Activated T-cell treated with anti-CD3 and anti-CD28 coated beads, Interleukin-2, amount 50 U/mL, for 4 hours (primary cell): Measurements from ENCODE around the gene DLGAP4. TPM values are rescaled to one million over a fixed set of nuclear protein-coding genes. Genes with fewer than 3 reads are reported as not detected.

Source experiments
- ATAC-seq, 2 donors: fragments of 200-7000 bp; cut with Tn5 transposase; one replicate each; pipeline ENCODE4 v1.10.0; 2021
- DNase-seq: peaks from one replicate; pipeline ENCODE4 v3.0.0-alpha.2; 2020
- H3K27me3 Mint-ChIP-seq: one replicate; pipeline ENCODE4 v1.8.0; 2021; ENCODE audit warnings: low read depth, mixed read lengths
- H3K36me3 Mint-ChIP-seq: one replicate; pipeline ENCODE4 v1.8.0; 2022; ENCODE audit warnings: mixed read lengths; ENCODE audit not compliant: insufficient read depth
- H3K4me1 Mint-ChIP-seq: one replicate; pipeline ENCODE4 v1.8.0; 2021; ENCODE audit warnings: low read depth, mixed read lengths
- H3K4me3 Mint-ChIP-seq: one replicate; pipeline ENCODE4 v1.8.0; 2021; ENCODE audit warnings: mild to moderate bottlenecking, moderate library complexity, mixed read lengths
- H3K9me3 Mint-ChIP-seq: one replicate; pipeline ENCODE4 v1.8.0; 2021; ENCODE audit warnings: mixed read lengths
- total RNA-seq, 3 donors: library from RNA; stranded (reverse); gene quantifications; one replicate each; pipeline ENCODE4 v1.2.1, GENCODE V29; 2021

Gene DLGAP4
- total RNA-seq, 3 donors from 2014 or later: 11.6 to 18.4 (median 12.3) TPM

GRCh38 chr20:36447101-36447500 is 141.0 kb downstream of the DLGAP4 start:
- Mint-ChIP-seq H3K4me1 (no peaks in the 10 kb centered on the region), H3K4me3 (no peak overlapping the region), H3K36me3 (no peaks in the 10 kb centered on the region), H3K9me3 (no peaks in the 10 kb centered on the region), H3K27me3 (no peaks in the 10 kb centered on the region)
- DNase-seq (no peak), ATAC-seq (no peak)

GRCh38 chr20:36449663-36450062 is 143.5 kb downstream of the DLGAP4 start:
- Mint-ChIP-seq H3K36me3 (no peaks in the 10 kb centered on the region), H3K27me3 (no peaks in the 10 kb centered on the region), H3K9me3 (no peaks in the 10 kb centered on the region), H3K4me1 (no peaks in the 10 kb centered on the region), H3K4me3 (no peak overlapping the region)
- no peak for DNase-seq
- ATAC-seq: no peak

GRCh38 chr20:36454332-36454697 is 148.2 kb downstream of the DLGAP4 start:
- no peak for ATAC-seq
- no peak overlapping the region for H3K4me3 Mint-ChIP-seq
- H3K4me1 Mint-ChIP-seq: no peaks in the 10 kb centered on the region

GRCh38 chr20:36454698-36455427 is 148.7 kb downstream of the DLGAP4 start:
- no peak overlapping the region for H3K4me3 Mint-ChIP-seq
- ATAC-seq (no peak), DNase-seq (no peak)
- no peaks in the 10 kb centered on the region for H3K27me3 Mint-ChIP-seq
- H3K9me3 Mint-ChIP-seq: no peaks in the 10 kb centered on the region
- no peaks in the 10 kb centered on the region for H3K36me3 Mint-ChIP-seq
- H3K4me1 Mint-ChIP-seq: no peaks in the 10 kb centered on the region

More at GRCh38 chr20:36454332-36454697, 148.2 kb downstream of the DLGAP4 start:
- DNase-seq: no peak
- H3K9me3 Mint-ChIP-seq: no peaks in the 10 kb centered on the region
- H3K27me3 Mint-ChIP-seq: no peaks in the 10 kb centered on the region
- no peaks in the 10 kb centered on the region for H3K36me3 Mint-ChIP-seq

GRCh38 chr20:36455972-36456625 is 150.0 kb downstream of the DLGAP4 start:
- DNase-seq: no peak
- Mint-ChIP-seq H3K4me3 (no peak overlapping the region), H3K27me3 (no peaks in the 10 kb centered on the region)

GRCh38 chr20:36460648-36461599 is 154.8 kb downstream of the DLGAP4 start:
- Mint-ChIP-seq H3K36me3 (no peaks in the 10 kb centered on the region), H3K27me3 (no peaks in the 10 kb centered on the region), H3K4me3 (peak overlapping the region; percentile 76), H3K9me3 (no peaks in the 10 kb centered on the region), H3K4me1 (peaks cover 45% of the 10 kb centered on the region)
- DNase-seq: peak; percentile 86
- ATAC-seq: peak; percentile 79 to 80

More at GRCh38 chr20:36455972-36456625, 150.0 kb downstream of the DLGAP4 start:
- Mint-ChIP-seq H3K9me3 (no peaks in the 10 kb centered on the region), H3K4me1 (peaks cover 6% of the 10 kb centered on the region), H3K36me3 (no peaks in the 10 kb centered on the region)
- no peak for ATAC-seq

- H3K4me1 Mint-ChIP-seq: peaks cover 54% of the 10 kb centered on the region
- no peaks in the 10 kb centered on the region for H3K27me3 Mint-ChIP-seq
- H3K4me3 Mint-ChIP-seq: peak overlapping the region; percentile 88
- H3K36me3 Mint-ChIP-seq: no peaks in the 10 kb centered on the region
- DNase-seq (peak; percentile 20), ATAC-seq (peak; percentile 8 to 20)
- H3K9me3 Mint-ChIP-seq: no peaks in the 10 kb centered on the region
Observed at GRCh38 chr20:36461600-36462439, 155.7 kb downstream of the DLGAP4 start.

GRCh38 chr20:36462440-36463211 is 156.5 kb downstream of the DLGAP4 start:
- peaks cover 62% of the 10 kb centered on the region for H3K4me1 Mint-ChIP-seq
- ATAC-seq: no peak
- peak overlapping the region; percentile 88 for H3K4me3 Mint-ChIP-seq
- H3K9me3 Mint-ChIP-seq: no peaks in the 10 kb centered on the region
- no peaks in the 10 kb centered on the region for H3K36me3 Mint-ChIP-seq
- no peak for DNase-seq
- H3K27me3 Mint-ChIP-seq: no peaks in the 10 kb centered on the region

- Mint-ChIP-seq H3K9me3 (no peaks in the 10 kb centered on the region), H3K27me3 (no peaks in the 10 kb centered on the region), H3K4me3 (peak overlapping the region; percentile 88), H3K36me3 (no peaks in the 10 kb centered on the region), H3K4me1 (peaks cover 71% of the 10 kb centered on the region)
- ATAC-seq (no peak), DNase-seq (no peak)
Observed at GRCh38 chr20:36463212-36464061, 157.3 kb downstream of the DLGAP4 start.

- peaks cover 78% of the 10 kb centered on the region for H3K4me1 Mint-ChIP-seq
- DNase-seq (peak; percentile 42), ATAC-seq (peak; percentile 41 to 44)
- H3K27me3 Mint-ChIP-seq: no peaks in the 10 kb centered on the region
- H3K9me3 Mint-ChIP-seq: no peaks in the 10 kb centered on the region
- no peaks in the 10 kb centered on the region for H3K36me3 Mint-ChIP-seq
- peak overlapping the region; percentile 31 for H3K4me3 Mint-ChIP-seq
Observed at GRCh38 chr20:36465109-36466080, 159.3 kb downstream of the DLGAP4 start.

GRCh38 chr20:36466089-36466488 is 159.9 kb downstream of the DLGAP4 start:
- Mint-ChIP-seq H3K4me3 (no peak overlapping the region), H3K36me3 (no peaks in the 10 kb centered on the region), H3K4me1 (peaks cover 80% of the 10 kb centered on the region), H3K27me3 (no peaks in the 10 kb centered on the region), H3K9me3 (no peaks in the 10 kb centered on the region)
- ATAC-seq (peak in 1 of 2 donors; percentile 5), DNase-seq (no peak)
